ENCODE data around the gene TMEFF2.

Gene TMEFF2

GRCh38 chr2:192013211-192013610 is 181.5 kb downstream of the TMEFF2 start:
- no peak for DNase-seq (ENCODE audit: low spot score)

- no peak for DNase-seq (ENCODE audit: low spot score)
Observed at GRCh38 chr2:192011196-192011595, 183.5 kb downstream of the TMEFF2 start.

- no peak for DNase-seq (ENCODE audit: low spot score)
Observed at GRCh38 chr2:192010073-192010472, 184.7 kb downstream of the TMEFF2 start.

- DNase-seq (ENCODE audit: low spot score), result no peak
Observed at GRCh38 chr2:192007581-192008228, 187.0 kb downstream of the TMEFF2 start.

GRCh38 chr2:192005211-192005610 is 189.5 kb downstream of the TMEFF2 start:
- no peak for DNase-seq (ENCODE audit: low spot score)

- DNase-seq (ENCODE audit: low spot score), result no peak
Observed at GRCh38 chr2:192004188-192004963, 190.4 kb downstream of the TMEFF2 start.

- no peak for DNase-seq (ENCODE audit: low spot score)
Observed at GRCh38 chr2:192002418-192002817, 192.3 kb downstream of the TMEFF2 start.

- DNase-seq (ENCODE audit: low spot score), result no peak
Observed at GRCh38 chr2:192000196-192000980, 194.3 kb downstream of the TMEFF2 start.

- DNase-seq (ENCODE audit: low spot score), result no peak
Observed at GRCh38 chr2:191999101-191999841, 195.5 kb downstream of the TMEFF2 start.

GRCh38 chr2:191995285-191995684 is 199.4 kb downstream of the TMEFF2 start:
- DNase-seq (ENCODE audit: low spot score), result no peak

GRCh38 chr2:191994749-191995148 is 200.0 kb downstream of the TMEFF2 start:
- no peak for DNase-seq (ENCODE audit: low spot score)

GRCh38 chr2:191991442-191991841 is 203.3 kb downstream of the TMEFF2 start:
- DNase-seq (ENCODE audit: low spot score), result no peak

GRCh38 chr2:191985740-191986139 is 209.0 kb downstream of the TMEFF2 start:
- DNase-seq (ENCODE audit: low spot score), result no peak

GRCh38 chr2:191983591-191983990 is 211.1 kb downstream of the TMEFF2 start:
- no peak for DNase-seq (ENCODE audit: low spot score)

- no peak for DNase-seq (ENCODE audit: low spot score)
Observed at GRCh38 chr2:191983186-191983585, 211.5 kb downstream of the TMEFF2 start.

GRCh38 chr2:191981706-191982105 is 213.0 kb downstream of the TMEFF2 start:
- DNase-seq (ENCODE audit: low spot score), result no peak

- DNase-seq (ENCODE audit: low spot score), result no peak
Observed at GRCh38 chr2:191980483-191980882, 214.2 kb downstream of the TMEFF2 start.

- no peak for DNase-seq (ENCODE audit: low spot score)
Observed at GRCh38 chr2:191979221-191979730, 215.5 kb downstream of the TMEFF2 start.

- no peak for DNase-seq (ENCODE audit: low spot score)
Observed at GRCh38 chr2:191977754-191978153, 217.0 kb downstream of the TMEFF2 start.

- no peak for DNase-seq (ENCODE audit: low spot score)
Observed at GRCh38 chr2:191976436-191976835, 218.3 kb downstream of the TMEFF2 start.

- no peak for DNase-seq (ENCODE audit: low spot score)
Observed at GRCh38 chr2:191974676-191975075, 220.1 kb downstream of the TMEFF2 start.

GRCh38 chr2:191970867-191971266 is 223.9 kb downstream of the TMEFF2 start:
- DNase-seq (ENCODE audit: low spot score), result no peak

Data from germinal center (tissue), 1 donor.